Activated CD8-positive, alpha-beta memory T cell treated with anti-CD3 and anti-CD28 coated beads, Interleukin-2, amount 50 U/mL, for 48 hours (primary cell): ENCODE measurements around the gene HEPACAM.
A peak's percentile ranks its signal among the peaks of the same experiment; 100 is the strongest.
"Not testable (repeated sequence)": the region's sequence is repeated elsewhere in the genome, so short reads cannot be mapped to it uniquely, and the experiment has no call there.

Source experiments
- DNase-seq: peaks from one replicate; pipeline ENCODE4 v3.0.0-alpha.2; 2020

The HEPACAM gene, protein sequence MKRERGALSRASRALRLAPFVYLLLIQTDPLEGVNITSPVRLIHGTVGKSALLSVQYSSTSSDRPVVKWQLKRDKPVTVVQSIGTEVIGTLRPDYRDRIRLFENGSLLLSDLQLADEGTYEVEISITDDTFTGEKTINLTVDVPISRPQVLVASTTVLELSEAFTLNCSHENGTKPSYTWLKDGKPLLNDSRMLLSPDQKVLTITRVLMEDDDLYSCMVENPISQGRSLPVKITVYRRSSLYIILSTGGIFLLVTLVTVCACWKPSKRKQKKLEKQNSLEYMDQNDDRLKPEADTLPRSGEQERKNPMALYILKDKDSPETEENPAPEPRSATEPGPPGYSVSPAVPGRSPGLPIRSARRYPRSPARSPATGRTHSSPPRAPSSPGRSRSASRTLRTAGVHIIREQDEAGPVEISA

DNA sequence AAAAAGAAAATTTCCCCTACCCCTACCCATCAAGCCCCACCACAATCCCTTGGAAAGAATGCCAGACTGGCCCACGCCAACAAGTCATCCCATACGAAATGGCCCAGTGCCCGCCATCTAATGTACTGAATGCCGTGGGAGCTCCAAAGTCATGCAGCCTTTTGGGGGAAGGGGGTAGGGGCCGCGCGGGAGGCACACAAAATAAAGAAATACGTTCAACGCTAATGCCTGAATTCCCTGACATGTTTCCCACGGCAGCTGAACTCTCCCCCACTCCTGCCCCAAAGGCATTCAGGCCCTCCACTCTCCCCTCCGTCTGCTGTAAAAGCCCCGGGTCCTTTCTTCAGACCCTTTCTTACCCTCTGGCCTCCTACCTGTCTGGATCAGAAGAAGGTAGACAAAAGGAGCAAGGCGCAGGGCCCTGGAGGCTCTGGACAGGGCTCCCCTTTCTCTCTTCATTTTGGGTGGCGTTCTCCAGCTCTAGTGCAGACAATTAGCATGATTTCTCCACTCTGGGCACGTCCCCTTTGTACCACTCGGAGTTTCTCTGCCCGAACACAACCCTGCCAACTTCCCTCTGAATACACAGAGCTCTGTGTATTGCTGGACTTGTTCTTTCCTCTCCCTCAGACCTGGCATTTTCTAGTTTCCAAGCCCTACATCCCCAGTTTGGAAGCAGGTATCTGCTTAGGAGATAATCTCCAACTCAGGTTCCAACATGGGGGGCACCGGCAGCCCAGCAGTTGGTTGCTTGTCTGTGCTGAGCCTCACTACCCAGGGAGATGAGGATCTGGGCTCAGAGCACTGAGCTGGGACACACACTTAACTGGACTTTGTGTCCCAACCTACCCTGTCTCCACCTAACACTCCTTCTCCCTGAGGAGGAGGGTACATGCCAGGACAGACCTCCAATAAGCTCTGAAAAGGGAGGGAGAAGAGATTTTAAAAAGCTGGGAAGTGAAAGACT, at the start of gene HEPACAM:
Gene HEPACAM, minus strand, starts transcription at position 500 of the 967 bp plus-strand sequence. Its CDS starts 41 bp downstream, at position 459.
- DNase-seq, result no peak

DNA sequence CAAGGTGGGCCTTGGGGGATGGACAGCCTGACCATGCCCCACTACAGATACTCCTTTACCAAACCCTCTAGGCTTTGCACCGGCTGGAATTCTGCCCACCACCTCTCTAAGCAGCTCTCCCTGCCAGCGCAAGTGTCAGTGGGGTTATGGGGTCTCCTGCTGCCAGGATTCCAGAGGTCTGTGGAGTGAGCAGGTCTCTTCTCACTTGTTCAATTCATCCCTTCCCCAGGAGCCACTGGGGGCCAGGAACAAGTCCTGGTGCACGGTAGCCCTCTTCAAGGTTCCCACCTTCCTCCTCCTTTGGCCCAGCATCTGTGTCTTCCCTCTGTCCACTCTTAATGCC, 48.6 kb upstream of the HEPACAM start:
- no peak for DNase-seq

DNA sequence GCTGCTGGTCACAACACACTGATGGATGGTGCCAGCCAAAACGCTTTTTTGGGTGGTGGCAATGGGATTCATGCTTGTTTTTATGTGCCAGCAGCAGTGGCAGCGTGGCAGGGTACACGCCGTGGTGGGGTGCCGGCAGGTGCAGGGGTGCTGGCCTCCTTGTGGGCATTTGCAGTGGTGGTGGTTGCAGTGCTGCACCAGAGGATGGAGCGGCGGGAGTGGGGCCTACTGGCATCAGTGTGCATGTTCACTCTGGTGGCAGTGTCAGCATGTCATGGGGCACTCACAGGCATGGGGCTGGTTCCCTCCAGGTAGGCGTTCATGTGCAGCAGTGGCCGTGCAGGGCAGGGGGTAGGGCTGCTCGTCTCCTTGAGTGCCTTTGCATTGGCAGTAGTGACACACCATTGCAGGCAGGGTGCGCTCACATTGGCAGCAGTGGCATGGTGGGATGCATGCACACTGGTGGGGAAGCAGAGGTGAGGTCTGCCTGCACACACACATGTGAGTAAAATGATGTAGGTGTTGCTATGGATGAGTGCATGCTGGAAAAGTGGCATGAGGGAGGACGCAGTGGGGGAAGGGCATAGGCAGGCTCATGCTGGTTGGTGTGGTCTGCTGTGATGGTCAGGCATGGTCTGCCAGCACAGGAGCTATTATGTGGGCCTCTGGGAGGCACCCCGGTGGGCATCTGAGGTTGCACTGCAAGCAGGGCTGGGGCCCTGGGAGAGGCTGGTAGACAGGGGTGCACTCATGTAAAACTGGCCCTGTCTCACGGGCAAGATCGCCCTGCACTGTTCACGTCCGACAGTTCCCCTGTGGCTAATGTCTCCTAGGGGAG, 48.0 kb upstream of the HEPACAM start:
- no peak for DNase-seq

DNA sequence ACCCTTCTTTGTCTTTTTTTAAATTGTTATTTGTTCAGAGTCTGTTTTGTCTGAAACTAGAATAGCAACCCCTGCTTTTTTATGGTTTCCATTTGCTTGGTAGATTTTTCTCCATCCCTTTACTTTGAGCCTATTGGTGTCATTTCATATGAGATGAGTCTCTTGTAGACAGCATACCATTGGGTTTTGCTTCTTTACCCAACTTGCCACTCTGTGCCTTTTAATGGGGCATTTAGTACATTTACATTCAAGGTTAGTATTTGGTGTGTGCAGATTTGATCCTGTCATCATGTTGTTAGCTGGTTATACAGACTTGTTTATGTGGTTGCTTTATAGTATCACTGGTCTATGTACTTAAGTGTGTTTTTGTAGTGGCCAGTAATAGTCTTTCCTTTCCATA, 46.2 kb upstream of the HEPACAM start:
- no peak for DNase-seq

DNA sequence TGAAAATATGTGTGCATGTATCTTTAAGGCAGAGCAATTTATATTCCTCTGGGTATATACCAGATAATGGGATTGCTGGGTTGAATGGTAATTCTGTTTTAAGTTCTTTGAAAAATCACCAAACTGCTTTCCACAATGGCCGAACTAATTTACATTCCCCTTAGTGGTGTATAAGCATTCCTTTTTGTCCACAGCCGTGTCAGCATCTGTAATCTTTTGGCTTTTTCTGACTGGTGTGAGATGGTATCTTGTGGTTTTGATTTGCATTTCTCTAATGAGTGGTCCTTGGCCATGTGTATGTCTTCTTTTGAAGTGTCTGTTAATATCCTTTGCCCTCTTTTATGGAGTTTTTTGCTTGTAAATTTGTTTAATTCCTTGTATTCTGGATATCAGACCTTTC, 42.5 kb upstream of the HEPACAM start:
- no peak for DNase-seq

DNA sequence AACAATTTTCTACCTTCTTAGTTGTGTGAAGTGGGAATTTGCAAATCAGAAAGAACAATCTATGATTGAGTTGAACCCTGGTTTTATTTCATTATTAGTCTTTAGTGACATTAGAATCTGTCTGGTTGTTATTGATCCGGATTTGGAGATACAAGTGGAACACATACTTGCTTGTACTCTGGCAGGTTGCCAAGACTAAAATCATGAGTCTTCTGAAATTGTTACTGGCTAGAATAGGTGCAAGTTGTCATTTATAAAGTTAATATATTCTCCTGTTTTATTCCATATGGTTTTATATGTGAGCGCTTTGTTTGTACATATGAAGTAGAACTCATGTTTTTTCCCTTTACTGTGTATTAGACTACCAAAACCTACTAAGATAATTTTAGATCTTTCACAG, 41.2 kb upstream of the HEPACAM start:
- no peak for DNase-seq

DNA sequence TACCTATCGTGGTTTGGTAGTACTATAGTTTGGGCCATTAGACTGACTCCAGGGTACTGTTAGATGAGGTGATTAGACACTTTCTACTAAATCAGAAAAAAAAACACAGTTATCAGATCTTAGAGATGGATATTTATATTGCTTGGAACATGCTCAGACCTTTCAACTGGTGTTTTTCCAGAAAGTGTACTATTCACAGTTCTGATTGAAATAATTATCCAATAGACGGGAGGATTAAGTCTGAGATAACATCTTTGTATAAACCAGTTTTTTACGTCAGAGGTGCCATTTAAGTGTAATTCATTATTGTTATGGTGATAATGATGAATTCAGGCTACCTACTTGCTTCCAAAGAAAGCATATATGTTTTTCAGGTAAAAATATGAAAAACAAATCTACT, 40.7 kb upstream of the HEPACAM start:
- no peak for DNase-seq

DNA sequence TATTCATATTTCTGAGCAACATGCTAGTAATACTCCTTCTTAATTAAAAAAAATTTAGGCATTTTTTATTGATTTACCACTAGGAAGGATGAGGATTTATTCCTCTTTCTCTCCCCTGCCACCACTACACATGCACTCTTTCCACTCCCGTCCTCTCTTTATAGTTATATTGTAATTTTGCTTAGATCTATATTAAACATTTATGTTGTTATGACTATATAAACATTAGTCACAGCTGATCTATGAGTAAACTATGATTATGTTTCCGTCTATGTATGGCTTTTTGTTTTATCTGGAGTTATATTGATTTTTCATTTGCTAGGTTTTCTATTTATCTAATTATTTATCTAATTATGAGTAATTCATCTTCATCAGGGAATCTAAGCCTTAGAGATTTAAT, 36.0 kb upstream of the HEPACAM start:
- DNase-seq, result no peak

DNA sequence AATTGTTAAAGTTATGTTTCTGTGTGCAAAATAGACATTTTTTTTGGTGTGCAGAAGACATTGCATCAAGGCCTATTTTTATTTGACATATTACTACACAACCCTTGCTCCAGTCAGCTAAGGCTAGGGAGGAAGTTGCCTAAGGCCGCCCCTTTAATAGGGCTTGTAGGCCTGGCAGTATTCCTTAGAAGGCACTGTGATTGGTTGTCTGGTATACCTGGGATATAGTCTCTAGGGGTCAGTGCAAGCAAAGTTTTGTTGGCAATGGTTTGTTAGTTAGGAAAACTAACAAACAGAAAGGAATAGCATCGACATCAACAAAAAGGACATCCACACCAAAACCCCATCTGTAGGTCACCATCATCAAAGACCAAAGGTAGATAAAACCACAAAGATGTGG, 35.1 kb upstream of the HEPACAM start:
- no peak for DNase-seq

DNA sequence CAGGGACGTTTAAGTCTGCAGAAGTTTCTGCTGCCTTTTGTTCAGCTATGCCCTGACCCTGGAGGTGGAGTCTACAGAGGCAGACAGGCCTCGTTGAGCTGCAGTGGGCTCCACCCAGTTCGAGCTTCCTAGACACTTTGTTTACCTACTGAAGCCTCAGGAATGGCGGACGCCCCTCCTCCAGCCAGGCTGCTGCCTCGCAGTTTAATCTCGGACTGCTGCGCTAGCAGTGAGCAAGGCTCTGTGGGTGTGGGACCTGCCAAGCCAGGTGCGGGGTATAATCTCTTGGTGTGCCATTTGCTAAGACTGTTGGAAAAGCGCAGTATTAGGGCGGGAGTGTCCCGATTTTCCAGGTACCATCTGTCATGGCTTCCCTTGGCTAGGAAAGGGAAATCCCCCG, 32.4 kb upstream of the HEPACAM start:
- not testable (repeated sequence) for DNase-seq

DNA sequence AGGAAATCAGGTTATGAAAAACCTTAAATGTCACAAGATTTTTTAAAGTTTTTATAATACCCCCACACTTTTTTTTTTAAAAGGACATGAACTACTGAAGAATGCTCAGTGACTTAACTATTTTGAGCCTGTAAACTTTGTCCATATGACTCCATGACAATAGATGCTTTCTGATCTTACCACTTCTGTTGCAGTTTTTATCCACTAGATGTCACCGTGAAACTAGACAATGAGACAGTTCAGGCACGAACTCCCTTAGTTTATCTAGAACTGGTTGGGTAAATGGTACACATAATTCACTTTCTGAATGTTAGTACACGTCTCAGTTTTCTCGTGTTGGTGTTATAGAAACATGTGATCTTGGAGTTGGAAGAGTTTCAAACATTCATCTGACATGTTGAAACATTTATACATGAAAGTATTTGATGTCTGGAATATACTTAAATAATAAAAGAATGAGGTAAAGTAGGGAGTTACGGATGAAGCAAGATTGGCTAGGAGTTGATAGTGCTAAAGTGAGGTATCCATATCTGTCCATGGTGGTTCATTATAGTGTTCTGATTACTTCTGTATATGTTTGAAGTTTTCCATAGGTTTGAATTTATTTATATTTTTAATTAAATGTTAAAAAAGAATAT, 26.2 kb upstream of the HEPACAM start:
- DNase-seq, result no peak

DNA sequence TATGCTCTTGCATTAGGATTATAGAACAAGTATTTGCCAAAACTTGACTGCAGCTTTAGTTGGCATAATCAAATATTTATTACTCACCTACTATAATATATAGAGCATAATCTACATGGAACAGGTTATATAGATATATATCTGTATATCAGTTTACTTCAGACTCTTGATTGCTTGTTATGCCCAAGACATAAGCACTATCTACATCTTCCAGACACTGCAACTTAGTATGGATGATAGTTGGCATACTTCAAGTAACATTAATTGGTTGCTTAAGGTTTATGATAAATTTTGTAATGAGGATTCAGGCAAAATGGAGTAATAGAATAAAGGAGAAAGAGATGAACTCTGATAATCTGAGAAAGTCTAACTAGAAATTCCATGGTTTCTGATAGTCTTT, 19.2 kb upstream of the HEPACAM start:
- DNase-seq, result no peak

DNA sequence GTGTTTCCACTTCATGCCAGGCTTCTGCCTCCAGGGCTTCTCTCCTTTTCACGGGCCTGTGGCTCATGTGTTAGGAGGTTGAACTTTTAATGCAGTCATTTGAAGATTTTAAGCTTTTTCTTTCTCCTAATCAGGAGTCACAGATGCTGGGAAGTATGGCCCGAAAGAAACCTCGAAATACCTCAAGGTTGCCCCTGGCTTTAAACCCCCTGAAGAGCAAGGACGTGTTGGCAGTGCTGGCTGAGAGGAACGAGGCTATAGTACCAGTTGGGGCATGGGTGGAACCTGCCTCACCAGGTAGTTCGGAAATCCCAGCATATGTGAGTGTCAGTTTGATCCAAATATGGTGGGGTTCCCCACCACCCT, 18.7 kb upstream of the HEPACAM start:
- DNase-seq, result no peak

DNA sequence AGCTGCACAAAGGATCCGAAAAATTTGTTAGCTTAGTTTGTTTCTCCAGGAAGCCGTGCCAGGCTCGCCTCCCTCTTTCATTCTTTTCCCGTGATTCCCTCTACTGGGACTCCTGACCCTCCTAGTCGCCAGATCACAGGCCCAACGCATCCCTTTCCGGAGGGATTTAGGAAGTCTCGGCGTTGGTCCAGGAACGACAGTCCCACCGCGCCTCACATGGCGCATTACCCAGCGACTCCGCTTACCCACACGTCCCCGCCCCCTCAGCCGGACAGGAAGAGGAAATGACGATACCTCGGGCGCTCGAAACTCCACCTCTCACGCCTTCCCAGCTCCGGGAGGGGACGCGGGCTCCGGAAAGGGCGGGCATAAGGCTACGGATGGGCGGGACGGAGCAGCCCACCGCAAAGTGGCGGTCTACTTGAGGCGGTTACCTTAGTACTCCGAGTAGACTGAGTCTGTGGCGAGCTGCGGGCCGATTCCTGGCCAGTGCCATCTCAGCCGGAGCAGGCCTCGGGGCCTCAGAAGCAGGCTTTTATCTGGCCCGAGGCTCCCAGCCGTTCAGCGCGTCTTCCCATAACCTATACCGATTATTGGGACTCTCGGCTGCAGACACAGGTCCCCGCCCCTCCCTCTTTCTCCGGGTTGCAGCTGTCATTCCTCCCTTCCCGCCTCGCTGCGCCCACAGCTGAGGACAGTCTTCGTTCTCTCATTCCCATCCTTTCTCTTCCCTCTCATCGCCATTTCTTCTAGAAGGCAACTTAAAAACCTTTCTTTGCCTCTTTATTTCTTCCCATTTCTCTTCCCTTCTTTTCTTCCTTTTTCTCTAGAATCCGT, 18.1 kb upstream of the HEPACAM start, which contains the start of gene CCDC15:
Gene CCDC15, plus strand, starts transcription at position 450 of the 837 bp plus-strand sequence. CDS start 531 bp downstream, outside the sequence.
- DNase-seq, result peak; percentile 95

DNA sequence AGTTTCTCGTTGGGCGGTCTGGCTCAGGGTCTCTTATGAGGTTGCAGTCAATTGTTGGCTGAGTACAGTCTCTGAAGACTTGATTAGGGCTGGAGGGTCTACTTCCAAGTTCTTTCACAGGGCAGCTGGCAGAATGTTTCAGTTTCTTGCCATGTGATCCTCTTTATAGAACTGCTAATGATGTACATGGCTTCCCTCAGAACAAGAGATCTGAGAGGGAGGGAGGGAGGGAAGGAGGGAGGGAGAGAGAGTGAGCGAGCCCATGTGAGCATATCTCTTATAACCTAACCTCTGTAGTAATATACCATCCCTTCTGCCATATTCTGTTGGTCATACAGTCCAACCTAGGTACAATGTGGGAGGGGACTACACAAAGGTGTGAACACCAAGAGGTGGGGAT, 15.5 kb upstream of the HEPACAM start:
- DNase-seq, result no peak

DNA sequence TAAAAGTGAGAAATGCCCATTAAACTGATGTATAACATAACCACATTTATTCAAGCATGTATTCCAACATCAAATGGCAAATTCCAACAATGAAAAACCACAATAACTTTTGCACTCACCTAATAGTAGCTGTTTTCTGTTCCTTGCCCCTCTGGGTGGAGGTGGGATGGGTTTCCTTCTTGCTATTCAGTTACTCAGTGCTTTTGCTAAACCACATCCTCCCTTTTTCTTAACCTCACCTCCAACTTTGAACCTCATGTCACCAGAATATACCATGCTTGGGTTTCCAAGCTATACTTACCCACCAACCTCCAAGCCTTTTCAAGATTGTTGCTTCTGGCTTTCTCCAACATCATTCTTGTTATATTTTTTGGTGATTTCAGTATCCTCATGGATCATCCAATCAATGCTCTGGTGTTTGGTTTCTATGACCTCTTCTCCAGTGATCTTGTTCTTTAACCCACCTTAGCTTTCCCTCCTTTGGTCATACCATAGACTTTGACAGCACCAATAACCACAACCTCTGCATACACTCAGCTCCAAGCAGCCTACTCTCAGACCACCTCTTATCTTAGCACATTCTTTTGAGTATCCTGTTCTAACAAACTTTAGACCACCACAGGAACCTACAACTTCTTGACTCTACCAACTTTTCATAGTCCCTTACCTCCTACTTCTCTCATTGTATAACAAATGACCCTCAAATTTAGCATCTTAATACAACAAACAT, 14.9 kb upstream of the HEPACAM start:
- DNase-seq, result no peak

DNA sequence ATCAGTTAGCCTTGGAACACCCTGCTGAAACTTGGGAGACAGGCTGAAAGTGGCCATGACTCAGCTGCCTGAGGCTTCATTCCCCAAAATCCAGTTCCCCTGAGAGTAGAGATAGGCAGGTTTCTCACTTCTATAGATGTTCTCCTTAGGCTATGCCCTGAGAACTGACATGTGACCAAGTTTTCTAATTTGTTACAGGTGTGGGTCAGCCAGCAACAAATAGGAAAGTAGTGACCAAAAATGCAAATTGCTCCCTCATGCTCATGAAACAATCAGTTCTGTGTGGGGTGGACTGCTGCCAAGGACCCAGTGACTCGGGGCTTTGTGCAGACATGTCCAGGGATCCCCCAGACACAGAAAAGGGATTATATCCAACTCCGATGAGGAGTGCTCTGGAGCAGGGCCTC, 10.9 kb upstream of the HEPACAM start:
- no peak for DNase-seq

DNA sequence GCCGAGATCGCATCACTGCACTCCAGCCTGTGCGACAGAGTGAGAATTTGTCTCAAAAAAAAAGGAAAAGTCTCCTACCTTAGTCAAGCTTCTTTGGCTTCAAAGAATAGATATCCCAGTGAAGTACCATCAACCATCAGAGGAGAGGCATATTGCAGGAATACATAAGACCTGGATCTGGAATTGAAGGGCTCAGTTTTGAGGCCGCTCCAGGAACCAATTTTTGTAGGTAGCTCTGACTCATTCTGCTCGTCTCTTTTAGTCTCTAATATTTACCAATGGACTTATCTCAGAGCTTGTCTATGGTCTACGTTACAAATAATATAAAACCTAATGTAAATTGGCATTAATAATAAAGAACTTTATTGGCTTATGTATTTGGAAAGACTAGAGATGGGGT, 10.0 kb upstream of the HEPACAM start:
- DNase-seq, result no peak

DNA sequence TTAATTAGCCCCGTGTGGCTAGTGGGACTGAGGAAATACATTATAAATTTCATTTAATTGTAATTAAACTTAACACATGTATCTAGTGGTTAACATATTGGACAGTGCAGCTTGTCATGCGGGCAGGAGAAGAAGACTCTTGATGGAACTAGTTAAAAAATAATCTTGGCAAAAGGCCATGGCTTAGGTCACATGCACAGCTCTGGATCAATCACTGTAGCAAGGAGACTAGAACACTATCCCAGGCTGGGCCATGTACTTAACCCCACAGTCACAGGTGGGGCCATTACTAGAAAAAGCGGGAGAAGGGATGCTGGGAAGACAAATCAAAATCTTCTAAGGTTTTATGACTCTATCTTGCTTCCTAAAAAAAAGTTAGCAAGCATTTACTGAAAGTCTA, 8.7 kb upstream of the HEPACAM start:
- DNase-seq, result no peak

DNA sequence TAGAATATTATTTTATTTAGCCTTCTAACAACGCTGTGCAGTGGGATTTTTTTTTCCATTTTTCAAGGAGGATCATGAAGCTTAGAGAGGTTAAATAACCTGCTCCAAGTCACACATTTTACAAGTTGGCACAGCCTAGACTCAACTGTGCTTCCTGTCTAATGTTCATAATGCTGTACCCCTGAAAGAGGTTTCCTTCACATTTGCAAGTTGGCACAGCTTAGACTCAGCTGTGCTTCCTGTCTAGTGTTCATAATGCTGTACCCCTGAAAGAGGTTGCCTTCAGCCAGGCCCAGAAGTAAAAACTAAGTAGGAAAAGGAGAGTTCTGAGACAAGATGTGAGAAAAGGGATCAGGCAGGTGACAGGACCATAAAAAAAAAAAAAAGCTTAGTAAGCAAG, 7.9 kb upstream of the HEPACAM start:
- DNase-seq, result no peak

DNA sequence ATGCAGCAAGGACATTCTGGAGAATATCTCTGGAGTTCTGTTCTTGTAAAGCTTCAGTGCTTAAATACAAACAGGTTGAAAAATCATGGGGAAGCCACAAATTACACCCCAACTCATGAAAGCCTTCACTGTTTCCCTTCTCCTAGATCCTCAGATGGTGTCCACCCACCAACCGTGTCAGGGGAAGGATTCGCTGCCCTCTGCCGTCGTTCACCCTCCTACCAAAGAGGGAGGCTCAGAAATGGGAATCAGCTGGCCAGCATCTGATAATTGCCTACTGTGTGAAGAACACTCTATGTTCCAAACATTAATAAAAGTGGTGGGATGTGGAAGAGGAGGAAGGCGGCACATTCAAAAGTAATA, 7.4 kb upstream of the HEPACAM start:
- DNase-seq, result no peak
